GM08714 (cell line): Measurements from ENCODE around the gene TOP2B.

Experiments
- H3K4me3 ChIP-seq: fragments of 200-500 bp; sonication (Bioruptor generic); 2 replicates; pipeline ENCODE4 v1.5.1; 2014; ENCODE audit warnings: mild to moderate bottlenecking, low read length, inconsistent platforms
- ZNF274 ChIP-seq: IDR thresholded peaks from 2 replicates; pipeline ENCODE4 v1.6.1; 2012; ENCODE audit warnings: mild to moderate bottlenecking, low read depth, low read length

TOP2B gene

GRCh38 chr3:25610779-25611178 lies 53.9 kb downstream of the TOP2B start:
- TF ChIP-seq ZNF274: no peak
- H3K4me3 ChIP-seq: no peak overlapping the region

- TF ChIP-seq ZNF274: no peak
Observed at GRCh38 chr3:25610167-25610566, 54.5 kb downstream of the TOP2B start.

GRCh38 chr3:25604107-25604805 lies 60.5 kb downstream of the TOP2B start:
- no peak overlapping the region for H3K4me3 ChIP-seq
- no peak for TF ChIP-seq ZNF274

More at GRCh38 chr3:25610167-25610566, 54.5 kb downstream of the TOP2B start:
- H3K4me3 ChIP-seq: no peak overlapping the region

GRCh38 chr3:25603703-25604102 lies 61.0 kb downstream of the TOP2B start:
- H3K4me3 ChIP-seq: no peak overlapping the region
- TF ChIP-seq ZNF274: no peak

- no peak for TF ChIP-seq ZNF274
- H3K4me3 ChIP-seq: no peak overlapping the region
Observed at GRCh38 chr3:25597535-25598101, 67.1 kb downstream of the TOP2B start.

- no peak overlapping the region for H3K4me3 ChIP-seq
- no peak for TF ChIP-seq ZNF274
Observed at GRCh38 chr3:25594007-25594502, 70.7 kb downstream of the TOP2B start.

- TF ChIP-seq ZNF274: no peak
- no peak overlapping the region for H3K4me3 ChIP-seq
Observed at GRCh38 chr3:25593001-25593400, 71.7 kb downstream of the TOP2B start.

- no peak for TF ChIP-seq ZNF274
Observed at GRCh38 chr3:25592510-25592968, 72.2 kb downstream of the TOP2B start.

GRCh38 chr3:25589783-25590258 lies 74.9 kb downstream of the TOP2B start:
- no peak for TF ChIP-seq ZNF274
- no peak overlapping the region for H3K4me3 ChIP-seq

More at GRCh38 chr3:25592510-25592968, 72.2 kb downstream of the TOP2B start:
- no peak overlapping the region for H3K4me3 ChIP-seq

GRCh38 chr3:25589104-25589782 lies 75.5 kb downstream of the TOP2B start:
- no peak overlapping the region for H3K4me3 ChIP-seq
- no peak for TF ChIP-seq ZNF274

GRCh38 chr3:25588441-25589103 lies 76.1 kb downstream of the TOP2B start:
- no peak overlapping the region for H3K4me3 ChIP-seq
- TF ChIP-seq ZNF274: no peak

GRCh38 chr3:25587975-25588374 lies 76.7 kb downstream of the TOP2B start:
- no peak overlapping the region for H3K4me3 ChIP-seq
- TF ChIP-seq ZNF274: no peak

- TF ChIP-seq ZNF274: no peak
Observed at GRCh38 chr3:25587526-25587925, 77.2 kb downstream of the TOP2B start.

GRCh38 chr3:25587094-25587493 lies 77.6 kb downstream of the TOP2B start:
- no peak overlapping the region for H3K4me3 ChIP-seq
- no peak for TF ChIP-seq ZNF274

More at GRCh38 chr3:25587526-25587925, 77.2 kb downstream of the TOP2B start:
- no peak overlapping the region for H3K4me3 ChIP-seq
